Measurements from ENCODE around the gene DDX55. TPM values are rescaled to one million over a fixed set of nuclear protein-coding genes. Genes with fewer than 3 reads are reported as not detected.
"Not testable (repeated sequence)": the region's sequence is repeated elsewhere in the genome, so short reads cannot be mapped to it uniquely, and the experiment has no call there.

The DDX55 gene
- total and polyA plus RNA-seq, 2 of the 4 experiments (the other 2 are of a cell fraction): 13.3 to 18.7 TPM

GRCh38 chr12:123578829-123579228, 23.1 kb upstream of the DDX55 start:
- H2BK120ac ChIP-seq (ENCODE audit: low read depth, low read length); H2AK5ac ChIP-seq (ENCODE audit: low read depth, low read length); H2BK15ac ChIP-seq (ENCODE audit: low read depth, low read length); H3K9ac ChIP-seq (ENCODE audit: low read depth, low read length); ATAC-seq (ENCODE audit: low read depth); H3K9me1 ChIP-seq (ENCODE audit: insufficient read depth, low read length); H3K18ac ChIP-seq (ENCODE audit: low read depth, low read length); H2BK20ac ChIP-seq (ENCODE audit: low read depth, low read length); CTCF ChIA-PET; intact Hi-C loops (cut with micrococcal nuclease); H3K56ac ChIP-seq (ENCODE audit: extremely low read depth, insufficient read depth, low read length); H3K4me1 ChIP-seq (ENCODE audit: control insufficient read depth, insufficient read depth, low read length); H2AK9ac ChIP-seq (replicated peaks; ENCODE audit: low read depth, low read length, poor library complexity); H4K91ac ChIP-seq (ENCODE audit: insufficient read depth, low read depth, low read length); H2AFZ ChIP-seq (replicated peaks; ENCODE audit: low read length, poor library complexity); H2BK5ac ChIP-seq (ENCODE audit: low read depth, low read length, poor library complexity, severe bottlenecking); BruUV-seq (replicated peaks); dilution Hi-C loops (cut with HindIII; ENCODE audit: low sequenced_read_pairs, unreplicated experiment); H4K5ac ChIP-seq (ENCODE audit: low read depth, low read length); H3K4ac ChIP-seq (ENCODE audit: low read depth, low read length); H3K27ac ChIP-seq (ENCODE audit: insufficient read depth, low read length); H3K36me3 ChIP-seq (ENCODE audit: control insufficient read depth, insufficient read depth, low read length); H4K8ac ChIP-seq (ENCODE audit: low read depth in 2 of 2, low read length in 2 of 2); H3K4me3 ChIP-seq (ENCODE audit: insufficient read depth, low read depth, low read length); H3K23ac ChIP-seq (ENCODE audit: low read depth, low read length); H4K20me1 ChIP-seq (ENCODE audit: insufficient read depth, low read length); H3K9me3 ChIP-seq (ENCODE audit: control insufficient read depth, insufficient read depth, low read length); POLR2A ChIA-PET (ENCODE audit: unreplicated experiment); H3K14ac ChIP-seq (replicated peaks; ENCODE audit: low read depth, low read length); H3K4me2 ChIP-seq (ENCODE audit: low read depth, low read length); DNase-seq; in situ Hi-C loops (cut with MboI; ENCODE audit: low sequenced_read_pairs); H3K27me3 ChIP-seq (ENCODE audit: control insufficient read depth, insufficient read depth, low read length): not testable (repeated sequence)
- peaks cover 6 to 51% of the 10 kb centered on the region in 2 experiments for H3K79me1 ChIP-seq (ENCODE audit: low read depth in 1 of 2, low read length in 2 of 2)
- no CpG with 5 or more reads among the region's 4 CpGs for WGBS, 2 experiments (ENCODE audit: extremely low coverage in 2 of 2, insufficient read length in 1 of 2)

Data from IMR-90 (cell line).